ENCODE data around the gene TRIM34. TPM values are rescaled to one million over a fixed set of nuclear protein-coding genes. Genes with fewer than 3 reads are reported as not detected.

TRIM34 gene
- total and polyA plus RNA-seq, 10 of the 15 experiments (the other 5 are each of a cell fraction or from before 2014, with no cell fraction given): 16.7 to 51.4 (median 21.5) TPM

GRCh38 chr11:5646139-5646538 is 21.3 kb downstream of the TRIM34 start (continued):
- TF ChIP-seq, protein P1, sequence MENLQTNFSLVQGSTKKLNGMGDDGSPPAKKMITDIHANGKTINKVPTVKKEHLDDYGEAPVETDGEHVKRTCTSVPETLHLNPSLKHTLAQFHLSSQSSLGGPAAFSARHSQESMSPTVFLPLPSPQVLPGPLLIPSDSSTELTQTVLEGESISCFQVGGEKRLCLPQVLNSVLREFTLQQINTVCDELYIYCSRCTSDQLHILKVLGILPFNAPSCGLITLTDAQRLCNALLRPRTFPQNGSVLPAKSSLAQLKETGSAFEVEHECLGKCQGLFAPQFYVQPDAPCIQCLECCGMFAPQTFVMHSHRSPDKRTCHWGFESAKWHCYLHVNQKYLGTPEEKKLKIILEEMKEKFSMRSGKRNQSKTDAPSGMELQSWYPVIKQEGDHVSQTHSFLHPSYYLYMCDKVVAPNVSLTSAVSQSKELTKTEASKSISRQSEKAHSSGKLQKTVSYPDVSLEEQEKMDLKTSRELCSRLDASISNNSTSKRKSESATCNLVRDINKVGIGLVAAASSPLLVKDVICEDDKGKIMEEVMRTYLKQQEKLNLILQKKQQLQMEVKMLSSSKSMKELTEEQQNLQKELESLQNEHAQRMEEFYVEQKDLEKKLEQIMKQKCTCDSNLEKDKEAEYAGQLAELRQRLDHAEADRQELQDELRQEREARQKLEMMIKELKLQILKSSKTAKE (IDR thresholded peaks at IDR 0.05; ENCODE audit: low read depth, poor library complexity, severe bottlenecking): no peak
- TF ChIP-seq ZBTB33 (IDR thresholded peaks at IDR 0.05) (no peak), ZBED1 (IDR thresholded peaks at IDR 0.05; ENCODE audit: borderline replicate concordance) (no peak), JUNB (IDR thresholded peaks at IDR 0.05) (no peak), CHD4 (IDR thresholded peaks at IDR 0.05) (no peak), NR2C2 (IDR thresholded peaks at IDR 0.05; ENCODE audit: borderline replicate concordance, control insufficient read depth, insufficient read length, low read depth) (no peak), CTCF (IDR thresholded peaks at IDR 0.05 in 2 of 3, conservative IDR thresholded peaks at IDR 0.05 in 1 of 3; ENCODE audit: control insufficient read depth in 2 of 3, extremely low read depth in 1 of 3, insufficient read depth in 1 of 3, low read depth in 3 of 3, low read length in 3 of 3) (no peak)
